Endothelial cell of umbilical vein (primary cell): ENCODE data around the gene CHST12. TPM values are rescaled to one million over a fixed set of nuclear protein-coding genes. Genes with fewer than 3 reads are reported as not detected.

ENCODE experiments used
- BruUV-seq: library from RNA; stranded (reverse); fragments of 400-500 nt; replicated peaks from 2 replicates; lab custom pipeline; 2021; lab: Mats Ljungman, UMichigan
- CTCF ChIA-PET: fragments of 300-600, 350-600 bp; sonication (Branson Sonifier 250); formaldehyde crosslinking; loops from one replicate; lab custom pipeline; 2021; ENCODE audit warnings: antibody characterized with exemption, inconsistent platforms; lab: Charles Lee
- POLR2A ChIA-PET: fragments of 300-600, 350-600 bp; sonication (Branson Sonifier 250); formaldehyde crosslinking; loops from one replicate; lab custom pipeline; 2021; ENCODE audit warnings: antibody characterized with exemption, inconsistent platforms; lab: Charles Lee
- DNase-seq: peaks from one replicate; pipeline ENCODE4 v3.0.0-alpha.2; 2011; ENCODE audit warnings: low read depth, low spot score
- FAIRE-seq: peaks from 2 replicates; lab custom pipeline; 2011; peaks lifted over from hg19 to GRCh38; lab: Jason Lieb, UNC
- H2AFZ ChIP-seq: 2 replicates; pipeline ENCODE4 v1.6.0; 2012; ENCODE audit warnings: low read depth, low read length, control low read depth, inconsistent platforms
- H3K27ac ChIP-seq: 2 replicates; pipeline ENCODE4 v1.5.1; 2011; ENCODE audit warnings: low read depth, mild to moderate bottlenecking, control low read depth, low read length, moderate library complexity; ENCODE audit not compliant: insufficient read depth
- H3K27me3 ChIP-seq, 2 experiments: 2 replicates each; pipeline versions ENCODE4 v1.6.0 to v1.6.1; 2011; ENCODE audit warnings: low read length in 2 of 2, mixed read lengths in 1 of 2; ENCODE audit not compliant: control insufficient read depth in 2 of 2, insufficient read depth in 2 of 2
- H3K36me3 ChIP-seq, 2 experiments: 2 replicates in 1 of 2; 3 replicates in 1 of 2; pipeline ENCODE4 v1.5.1; 2011; ENCODE audit warnings: low read length in 2 of 2, mild to moderate bottlenecking in 1 of 2, moderate library complexity in 1 of 2; ENCODE audit not compliant: control insufficient read depth in 2 of 2, insufficient read depth in 2 of 2; ENCODE audit errors: extremely low read depth in 1 of 2
- H3K4me1 ChIP-seq: 3 replicates; pipeline ENCODE4 v1.5.1; 2011; ENCODE audit warnings: mild to moderate bottlenecking, low read length; ENCODE audit not compliant: control insufficient read depth, insufficient read depth; ENCODE audit errors: extremely low read depth
- H3K4me2 ChIP-seq: 2 replicates; pipeline ENCODE4 v1.6.1; 2011; ENCODE audit warnings: low read length, control low read depth, mixed read lengths; ENCODE audit not compliant: insufficient read depth
- H3K4me3 ChIP-seq, 3 experiments: fragments of 200-600 bp in 1 of 3; sonication (generic), shearing (Covaris generic) in 1 of 3; replicated peaks in 1 of 3; 2 replicates each; pipeline ENCODE4 v1.5.1; 2011 to 2016; ENCODE audit warnings: control low read depth in 3 of 3, low read length in 3 of 3, mild to moderate bottlenecking in 2 of 3, inconsistent platforms in 1 of 3, low read depth in 1 of 3, moderate library complexity in 1 of 3; ENCODE audit not compliant: insufficient read depth in 1 of 3
- H3K79me2 ChIP-seq: 2 replicates; pipeline ENCODE4 v1.6.0; 2012; ENCODE audit warnings: low read length, inconsistent platforms; ENCODE audit not compliant: control insufficient read depth, insufficient read depth
- H3K9ac ChIP-seq: replicated peaks from 2 replicates; pipeline ENCODE3; 2011; ENCODE audit warnings: low read length, control low read depth; ENCODE audit not compliant: insufficient read depth; ENCODE audit errors: extremely low read depth
- H3K9me1 ChIP-seq: replicated peaks from 3 replicates; pipeline ENCODE4 v1.6.0; 2011; ENCODE audit warnings: mild to moderate bottlenecking, low read length; ENCODE audit not compliant: control insufficient read depth, insufficient read depth; ENCODE audit errors: extremely low read depth
- H3K9me3 ChIP-seq: replicated peaks from 2 replicates; pipeline ENCODE4 v1.5.1; 2012; ENCODE audit warnings: low read length, inconsistent platforms; ENCODE audit not compliant: control insufficient read depth, insufficient read depth
- H4K20me1 ChIP-seq: replicated peaks from 2 replicates; pipeline ENCODE3; 2011; ENCODE audit warnings: mild to moderate bottlenecking, low read length; ENCODE audit not compliant: control insufficient read depth, insufficient read depth; ENCODE audit errors: extremely low read depth
- EZH2 ChIP-seq: IDR thresholded peaks from 2 replicates; pipeline ENCODE4 v1.6.1; 2012; ENCODE audit warnings: borderline replicate concordance, low read depth, mild to moderate bottlenecking, moderate library complexity, low read length, inconsistent platforms; ENCODE audit not compliant: severe bottlenecking
- FOS ChIP-seq: IDR thresholded peaks from 2 replicates; pipeline ENCODE4 v1.6.1; 2011; ENCODE audit warnings: mild to moderate bottlenecking, low read length, moderate library complexity, borderline replicate concordance; ENCODE audit not compliant: insufficient read depth
- GATA2 ChIP-seq: IDR thresholded peaks from 2 replicates; pipeline ENCODE4 v1.7.0; 2011; ENCODE audit warnings: low read depth, mild to moderate bottlenecking, moderate library complexity, mixed read lengths, low read length; ENCODE audit not compliant: insufficient read length, insufficient read depth
- JUN ChIP-seq: IDR thresholded peaks from 2 replicates; pipeline ENCODE4 v1.6.1; 2011; ENCODE audit warnings: borderline replicate concordance, low read depth; ENCODE audit not compliant: insufficient read length, insufficient read depth
- MYC ChIP-seq: IDR thresholded peaks from one replicate; pipeline ENCODE4 v1.6.1; 2011; ENCODE audit warnings: mild to moderate bottlenecking, low read depth, low read length
- POLR2A ChIP-seq: IDR thresholded peaks from 2 replicates; pipeline ENCODE4 v1.6.1; 2012; ENCODE audit warnings: low read depth, mild to moderate bottlenecking, control low read depth, low read length
- POLR2AphosphoS5 ChIP-seq: IDR thresholded peaks from 2 replicates; pipeline ENCODE4 v1.6.1; 2012; ENCODE audit warnings: low read depth, mild to moderate bottlenecking, control low read depth, low read length, moderate library complexity; ENCODE audit not compliant: insufficient read depth
- dilution Hi-C: fragments of 300-500 bp; cut with MboI; formaldehyde crosslinking; loops from one replicate; pipeline ENCODE4 v1.15.0; 2019; ENCODE audit warnings: low sequenced_read_pairs; ENCODE audit not compliant: extremely low pct_ligation_motif_present
- intact Hi-C: fragments of 100-400 bp; cut with micrococcal nuclease; formaldehyde crosslinking; loops from one replicate; pipeline ENCODE4 v1.10.0; 2022
- polyA plus RNA-seq, 4 experiments: library from polyadenylated mRNA; depleted of rRNA in 3 of 4; stranded (reverse) in 3 of 4; unstranded in 1 of 4; fragments of >200 nt; gene quantifications; 2 replicates each; pipeline versions ENCODE4 v1.2.1 to v1.2.3, GENCODE V29; 2011 to 2012; ENCODE audit warnings: missing spikeins in 1 of 4
- total RNA-seq: library from RNA; stranded (reverse); gene quantifications from 2 replicates; pipeline ENCODE4 v1.2.3, GENCODE V29; 2021
- TF ChIP-seq, protein P1 (sequence below): IDR thresholded peaks from 2 replicates; pipeline ENCODE4 v1.6.1; 2011; ENCODE audit not compliant: insufficient read depth, insufficient read length
- TF ChIP-seq, protein P2 (sequence below), 2 donors: IDR thresholded peaks; 1 replicate in 1 of 2; 2 replicates in 1 of 2; pipeline ENCODE4 v1.5.1; 2011; ENCODE audit warnings: low read length in 2 of 2, mild to moderate bottlenecking in 2 of 2, moderate library complexity in 2 of 2, control low read depth in 1 of 2, inconsistent platforms in 1 of 2, low read depth in 1 of 2; ENCODE audit not compliant: insufficient read depth in 1 of 2; ENCODE audit errors: extremely low read depth in 1 of 2

The CHST12 gene
- total and polyA plus RNA-seq, 2 donors (not counting 3 experiments of a cell fraction or from before 2014, with no cell fraction given), result 30.2 to 52.6 TPM

DNA sequence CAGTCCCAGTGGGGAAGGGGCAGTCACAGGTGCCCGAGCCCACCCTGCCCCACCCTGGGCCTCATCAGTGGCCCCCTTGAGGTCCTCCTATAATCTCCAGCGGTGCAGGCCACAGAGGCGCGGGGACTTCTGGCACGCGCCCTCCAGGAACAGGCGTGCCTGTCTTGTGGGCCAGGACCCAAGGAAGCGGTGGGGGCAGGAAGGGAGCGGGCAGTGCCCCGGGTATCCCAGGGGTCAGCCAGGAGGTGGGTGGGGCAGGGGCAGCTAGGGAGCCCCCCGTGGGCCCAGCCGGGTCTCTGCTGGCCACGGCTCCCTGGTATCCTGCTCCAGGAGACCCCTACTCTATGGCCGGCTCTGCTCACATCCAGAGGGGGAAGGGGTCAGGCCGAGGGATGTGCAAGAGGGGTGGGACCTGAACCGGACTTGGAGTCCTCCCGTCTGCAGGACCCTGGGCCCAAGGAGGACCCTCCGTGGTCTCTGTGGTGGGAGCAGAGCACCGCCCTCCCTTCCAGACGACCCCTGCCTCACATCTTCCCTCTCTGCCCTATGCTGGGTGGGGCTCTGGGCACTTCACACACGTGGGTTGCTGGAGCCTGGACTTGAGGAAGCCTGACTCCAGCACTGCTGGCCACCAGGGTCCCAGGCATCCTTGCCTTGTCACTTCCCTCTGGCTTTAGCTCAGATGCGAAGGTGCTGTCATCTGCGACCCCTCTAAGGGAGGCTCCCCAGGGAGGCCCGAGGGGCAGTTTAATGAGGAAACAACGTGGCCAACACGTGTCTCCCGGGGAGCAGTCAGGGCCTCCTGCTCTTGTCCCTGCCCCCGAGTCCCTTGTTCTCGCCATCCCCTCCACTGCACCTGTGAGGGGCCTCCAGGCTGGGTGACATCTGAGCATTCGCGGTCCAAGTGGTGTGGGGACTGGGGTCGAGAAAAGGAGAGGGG lies 91.0 kb downstream of the CHST12 start:
- Histone ChIP-seq H3K27me3 (no peaks in the 10 kb centered on the region), H3K4me3 (no peak overlapping the region), H3K9me3 (no peaks in the 10 kb centered on the region), H3K36me3 (no peaks in the 10 kb centered on the region), H4K20me1 (no peaks in the 10 kb centered on the region), H3K9ac (no peak overlapping the region), H3K4me1 (no peaks in the 10 kb centered on the region), H3K79me2 (no peaks in the 10 kb centered on the region), H3K4me2 (no peak overlapping the region), H2AFZ (no peak overlapping the region), H3K9me1 (no peaks in the 10 kb centered on the region), H3K27ac (no peak overlapping the region)
- DNase-seq, result no peak
- dilution Hi-C loops, result no loop called here
- no peak for FAIRE-seq
- no peak for TF ChIP-seq POLR2AphosphoS5
- TF ChIP-seq, protein P1, sequence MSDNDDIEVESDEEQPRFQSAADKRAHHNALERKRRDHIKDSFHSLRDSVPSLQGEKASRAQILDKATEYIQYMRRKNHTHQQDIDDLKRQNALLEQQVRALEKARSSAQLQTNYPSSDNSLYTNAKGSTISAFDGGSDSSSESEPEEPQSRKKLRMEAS, result no peak
- no peak for TF ChIP-seq EZH2
- no peak for TF ChIP-seq FOS
- TF ChIP-seq JUN, result no peak
- TF ChIP-seq POLR2A, result no peak
- TF ChIP-seq, protein P2, sequence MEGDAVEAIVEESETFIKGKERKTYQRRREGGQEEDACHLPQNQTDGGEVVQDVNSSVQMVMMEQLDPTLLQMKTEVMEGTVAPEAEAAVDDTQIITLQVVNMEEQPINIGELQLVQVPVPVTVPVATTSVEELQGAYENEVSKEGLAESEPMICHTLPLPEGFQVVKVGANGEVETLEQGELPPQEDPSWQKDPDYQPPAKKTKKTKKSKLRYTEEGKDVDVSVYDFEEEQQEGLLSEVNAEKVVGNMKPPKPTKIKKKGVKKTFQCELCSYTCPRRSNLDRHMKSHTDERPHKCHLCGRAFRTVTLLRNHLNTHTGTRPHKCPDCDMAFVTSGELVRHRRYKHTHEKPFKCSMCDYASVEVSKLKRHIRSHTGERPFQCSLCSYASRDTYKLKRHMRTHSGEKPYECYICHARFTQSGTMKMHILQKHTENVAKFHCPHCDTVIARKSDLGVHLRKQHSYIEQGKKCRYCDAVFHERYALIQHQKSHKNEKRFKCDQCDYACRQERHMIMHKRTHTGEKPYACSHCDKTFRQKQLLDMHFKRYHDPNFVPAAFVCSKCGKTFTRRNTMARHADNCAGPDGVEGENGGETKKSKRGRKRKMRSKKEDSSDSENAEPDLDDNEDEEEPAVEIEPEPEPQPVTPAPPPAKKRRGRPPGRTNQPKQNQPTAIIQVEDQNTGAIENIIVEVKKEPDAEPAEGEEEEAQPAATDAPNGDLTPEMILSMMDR (IDR thresholded peaks at IDR 0.05; ENCODE audit: extremely low read depth in 1 of 2, insufficient read depth in 1 of 2, low read depth in 1 of 2, low read length in 2 of 2), result no peak
- TF ChIP-seq MYC, result no peak
- no peak for TF ChIP-seq GATA2
- BruUV-seq, result no TSS peak
- intact Hi-C loops, result no loop called here
- ChIA-PET CTCF (no interaction called here), POLR2A (no interaction called here)
